HG02571 (cell line): ENCODE results near the gene BCL3.
"Not testable (repeated sequence)": the region's sequence is repeated elsewhere in the genome, so short reads cannot be mapped to it uniquely, and the experiment has no call there.

ENCODE experiments used
- ATAC-seq: cut with Tn5 transposase; IDR thresholded peaks from one replicate; pipeline ENCODE4 v1.9.1; 2021; ENCODE audit warnings: mild to moderate bottlenecking, moderate library complexity; ENCODE audit not compliant: unreplicated experiment

Gene BCL3, protein sequence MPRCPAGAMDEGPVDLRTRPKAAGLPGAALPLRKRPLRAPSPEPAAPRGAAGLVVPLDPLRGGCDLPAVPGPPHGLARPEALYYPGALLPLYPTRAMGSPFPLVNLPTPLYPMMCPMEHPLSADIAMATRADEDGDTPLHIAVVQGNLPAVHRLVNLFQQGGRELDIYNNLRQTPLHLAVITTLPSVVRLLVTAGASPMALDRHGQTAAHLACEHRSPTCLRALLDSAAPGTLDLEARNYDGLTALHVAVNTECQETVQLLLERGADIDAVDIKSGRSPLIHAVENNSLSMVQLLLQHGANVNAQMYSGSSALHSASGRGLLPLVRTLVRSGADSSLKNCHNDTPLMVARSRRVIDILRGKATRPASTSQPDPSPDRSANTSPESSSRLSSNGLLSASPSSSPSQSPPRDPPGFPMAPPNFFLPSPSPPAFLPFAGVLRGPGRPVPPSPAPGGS

GRCh38 chr19:44748426-44749254, at the start of gene BCL3:
Gene BCL3 (plus strand): TSS chr19:44748708. CDS start chr19:44748791, 83 bp downstream.
- peak; percentile 30 for ATAC-seq

GRCh38 chr19:44700547-44700946, 48.0 kb upstream of the BCL3 start:
- no peak for ATAC-seq

GRCh38 chr19:44701228-44701627, 47.3 kb upstream of the BCL3 start:
- ATAC-seq = no peak

DNA sequence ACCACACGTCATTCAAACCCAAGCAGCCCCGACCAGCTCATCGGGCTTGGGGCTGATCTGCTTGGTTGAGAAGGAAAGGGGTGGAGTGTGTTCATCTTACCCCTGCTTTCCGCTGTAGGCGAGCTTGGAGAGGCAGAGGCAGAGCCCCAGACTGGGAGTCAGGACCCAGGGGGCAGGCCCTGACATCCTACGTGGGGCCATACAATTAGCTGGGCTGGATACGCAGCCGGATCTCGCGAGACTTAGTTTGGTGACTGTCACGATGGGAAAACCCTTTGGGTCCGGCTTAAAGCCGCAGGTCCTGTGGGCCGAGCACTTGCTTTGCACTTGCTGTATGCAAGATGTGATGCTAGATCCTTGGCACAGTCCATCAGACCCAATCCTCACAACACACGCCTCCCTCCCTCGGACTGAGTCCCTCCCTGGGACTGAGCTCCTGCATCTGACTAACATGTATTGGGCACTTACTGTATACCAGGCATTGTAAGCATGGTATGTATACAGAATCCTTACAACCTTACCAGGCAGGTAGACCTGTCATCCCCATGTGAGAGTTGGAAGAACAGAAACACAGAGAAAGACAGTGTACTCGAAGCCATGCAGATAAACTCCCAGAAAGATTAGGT, 45.8 kb upstream of the BCL3 start:
- ATAC-seq = no peak

GRCh38 chr19:44703336-44704078, 45.0 kb upstream of the BCL3 start:
- ATAC-seq = no peak

DNA sequence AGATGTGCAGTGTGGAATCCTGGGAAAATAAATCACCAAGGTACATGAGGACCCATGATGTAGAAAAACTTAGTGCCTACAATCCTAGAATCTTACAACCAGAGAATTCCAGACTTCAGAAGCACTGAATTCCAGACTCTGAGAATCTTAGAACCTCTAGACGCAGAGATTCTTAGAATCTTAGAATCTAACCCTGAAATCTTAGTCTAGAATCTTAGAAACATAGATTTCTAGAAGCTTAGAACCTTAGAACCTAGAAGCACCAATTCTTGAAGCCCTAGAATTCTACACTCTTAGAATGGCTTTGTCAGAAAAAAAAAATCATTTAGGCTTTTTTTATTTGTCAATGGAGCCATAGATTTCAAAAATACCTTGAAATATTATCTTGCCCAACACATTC, 43.5 kb upstream of the BCL3 start:
- ATAC-seq = no peak

DNA sequence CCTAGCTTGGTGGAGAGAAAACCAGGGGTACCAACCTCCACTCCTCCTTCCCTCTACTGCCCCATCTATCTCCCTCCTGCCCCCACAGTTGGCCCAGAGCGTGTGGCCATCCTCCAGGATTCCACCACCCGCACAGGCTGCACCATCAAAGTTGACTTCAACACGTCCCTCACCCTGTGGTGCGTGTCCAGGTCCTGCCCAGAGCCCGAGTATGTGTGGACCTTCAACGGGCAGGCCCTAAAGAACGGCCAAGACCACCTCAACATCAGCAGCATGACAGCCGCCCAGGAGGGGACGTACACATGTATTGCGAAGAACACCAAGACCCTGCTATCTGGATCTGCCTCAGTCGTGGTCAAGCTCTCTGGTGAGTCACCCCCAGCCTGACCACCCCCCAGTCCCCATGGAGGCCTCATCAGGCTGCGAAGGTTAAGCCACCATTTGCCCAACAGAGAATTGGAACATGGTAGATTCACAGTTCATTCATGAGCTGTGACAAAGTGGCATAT, 43.0 kb upstream of the BCL3 start:
- ATAC-seq = no peak

- no peak for ATAC-seq
Measured at GRCh38 chr19:44706506-44707236, 41.8 kb upstream of the BCL3 start.

- ATAC-seq = no peak
Measured at GRCh38 chr19:44707794-44708193, 40.7 kb upstream of the BCL3 start.

GRCh38 chr19:44708940-44709339, 39.6 kb upstream of the BCL3 start:
- ATAC-seq = no peak

- not testable (repeated sequence) for ATAC-seq
Measured at GRCh38 chr19:44709434-44710266, 38.9 kb upstream of the BCL3 start.

DNA sequence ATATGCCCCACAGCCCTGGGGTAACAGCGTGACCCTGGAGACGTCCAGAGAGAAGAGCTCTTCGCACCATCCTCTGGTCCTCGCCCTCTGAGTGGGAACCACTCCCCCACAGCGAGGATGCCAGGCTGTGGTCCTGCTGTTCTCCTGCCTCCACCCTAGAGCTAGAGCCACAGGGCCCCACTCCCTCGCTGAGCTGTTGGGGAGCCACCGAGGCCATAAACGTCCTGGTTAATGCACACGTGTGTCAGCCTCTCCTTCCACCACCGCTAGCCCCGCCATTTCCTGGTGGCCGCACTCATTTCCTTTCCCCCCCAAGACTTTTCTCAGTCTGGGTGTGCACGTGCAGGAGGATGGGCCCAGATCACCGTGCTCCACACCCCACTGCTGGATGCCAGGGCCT, 38.0 kb upstream of the BCL3 start:
- no peak for ATAC-seq

DNA sequence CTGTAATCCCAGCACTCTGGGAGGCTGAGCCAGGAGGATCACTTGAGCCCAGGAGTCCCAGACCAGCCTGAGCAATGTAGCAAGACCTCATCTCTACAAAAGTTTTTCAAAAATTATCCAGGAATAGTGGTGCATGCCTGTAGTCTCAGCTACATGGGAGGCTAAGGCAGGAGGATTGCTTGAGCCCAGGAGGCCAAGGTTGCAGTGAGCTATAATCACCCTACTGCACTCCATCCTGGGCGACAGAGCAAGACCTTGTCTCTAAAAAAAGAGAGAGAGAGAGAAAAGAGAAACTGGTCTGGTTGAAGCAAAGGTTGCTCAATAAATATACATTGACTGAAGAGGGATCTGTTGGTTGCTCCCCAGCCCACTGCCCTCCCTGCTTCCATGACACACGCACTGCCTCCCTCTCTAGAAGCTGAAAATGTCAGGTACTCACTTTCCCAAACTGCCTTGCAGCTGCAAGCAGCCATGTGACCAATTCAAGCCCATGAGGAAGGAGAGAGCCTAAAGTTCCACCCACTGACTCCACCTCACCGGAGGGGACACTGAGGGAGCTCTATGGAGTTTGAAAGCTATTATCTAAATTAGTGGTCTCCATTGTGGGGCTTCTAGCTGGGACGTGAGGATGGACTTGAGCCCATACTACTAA, 35.5 kb upstream of the BCL3 start:
- ATAC-seq = no peak

DNA sequence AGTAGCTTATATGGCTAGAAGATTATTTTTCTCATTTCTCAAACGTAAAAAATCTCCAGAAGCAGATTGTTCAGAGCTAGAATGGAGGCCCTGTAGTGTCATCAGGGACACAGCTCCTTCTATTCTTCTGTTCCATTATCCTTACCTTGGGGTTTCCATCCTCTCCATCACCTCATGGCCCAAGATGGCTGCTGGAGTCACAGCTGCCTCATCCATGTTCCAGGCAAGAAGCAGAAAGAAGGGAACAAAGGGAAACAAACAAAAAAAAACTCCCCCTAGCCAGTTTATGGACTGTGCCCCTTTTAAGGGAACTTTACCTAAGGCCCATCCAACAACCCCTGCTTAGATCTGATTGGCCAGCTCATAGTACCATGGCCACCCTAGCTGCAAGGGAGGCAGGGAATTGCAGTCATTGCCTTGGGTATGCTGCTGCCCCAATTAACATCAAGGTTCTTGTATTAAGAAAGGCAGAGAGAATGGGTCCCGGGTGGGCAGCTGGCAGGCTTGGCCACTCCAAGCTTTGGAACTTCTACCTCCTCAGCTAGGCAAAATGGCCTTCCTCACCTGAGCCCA, 33.8 kb upstream of the BCL3 start:
- no peak for ATAC-seq

DNA sequence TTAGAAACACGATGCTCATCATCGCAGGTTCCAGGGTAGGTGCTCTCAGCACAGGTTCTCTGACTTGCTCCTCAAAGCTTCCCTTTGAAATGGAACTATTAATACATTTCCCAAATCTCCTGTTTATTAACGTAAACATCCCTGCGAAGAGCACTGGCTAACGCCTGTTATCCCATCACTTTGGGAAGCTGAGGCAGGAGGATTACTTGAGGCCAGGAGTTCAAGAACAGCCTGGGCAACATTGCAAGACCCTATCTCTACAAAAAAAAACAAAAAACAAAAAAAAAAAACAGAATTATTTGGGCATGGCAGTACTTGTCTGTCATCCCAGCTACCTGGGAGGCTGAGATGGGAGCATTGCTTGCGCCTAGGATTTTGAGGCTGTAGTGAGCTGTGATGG, 30.9 kb upstream of the BCL3 start:
- ATAC-seq = no peak

- ATAC-seq = no peak
Measured at GRCh38 chr19:44718441-44719261, 29.9 kb upstream of the BCL3 start.

DNA sequence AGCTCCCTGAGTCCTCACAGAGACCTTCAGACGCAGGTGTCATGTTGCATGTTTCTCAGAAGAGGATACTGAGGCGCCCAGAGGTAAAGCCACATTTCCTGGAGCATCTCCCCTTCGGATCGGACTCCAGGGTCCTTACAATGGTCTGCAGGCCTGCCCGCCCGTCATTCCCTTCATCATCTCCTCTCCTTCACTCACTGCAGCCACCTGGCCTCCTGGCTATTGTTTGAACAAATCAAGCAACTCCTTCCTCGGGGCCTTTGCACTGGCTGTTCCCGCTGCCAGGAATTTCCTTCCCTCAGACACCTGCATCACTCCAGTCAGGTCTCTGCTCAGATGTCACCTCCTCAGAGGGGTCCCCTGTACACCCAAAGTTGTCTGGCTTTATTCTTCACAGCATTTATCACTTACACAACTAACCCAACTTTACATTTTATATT, 29.2 kb upstream of the BCL3 start:
- ATAC-seq = no peak
